ENCODE data around the gene NR6A1. TPM values are rescaled to one million over a fixed set of nuclear protein-coding genes. Genes with fewer than 3 reads are reported as not detected.

The NR6A1 gene
- polyA plus RNA-seq, 1 donor from 2014 or later: 4.3 TPM

GRCh38 chr9:124625087-124625486 is 146.0 kb downstream of the NR6A1 start:
- no peak overlapping the region for H3K27ac ChIP-seq (ENCODE audit: low read length)
- no peaks in the 10 kb centered on the region for H3K36me3 ChIP-seq (ENCODE audit: insufficient read depth, low read length)
- no peaks in the 10 kb centered on the region for H3K79me2 ChIP-seq (replicated peaks; ENCODE audit: insufficient read depth, low read length)
- H4K20me1 ChIP-seq (ENCODE audit: insufficient read depth): no peaks in the 10 kb centered on the region
- no peak overlapping the region for H3K9ac ChIP-seq (ENCODE audit: low read length)
- H3F3A ChIP-seq (ENCODE audit: insufficient read depth, low read length, poor library complexity, severe bottlenecking): no peaks in the 10 kb centered on the region
- no peaks in the 10 kb centered on the region for H3K9me2 ChIP-seq (ENCODE audit: insufficient read depth, low read length)
- no peak overlapping the region for H3K4me2 ChIP-seq (ENCODE audit: low read length)
- H3K27me3 ChIP-seq (ENCODE audit: insufficient read depth, low read depth, low read length): no peaks in the 10 kb centered on the region
- no peaks in the 10 kb centered on the region for H3K9me3 ChIP-seq (ENCODE audit: low read length)
- no peak overlapping the region for H2AFZ ChIP-seq (ENCODE audit: low read depth, low read length)
- TF ChIP-seq EP300 (conservative IDR thresholded peaks at IDR 0.05; ENCODE audit: poor library complexity, severe bottlenecking) (no peak), MXI1 (conservative IDR thresholded peaks at IDR 0.05; ENCODE audit: poor library complexity, severe bottlenecking) (no peak), POLR2AphosphoS5 (IDR thresholded peaks at IDR 0.05) (no peak), EZH2 (IDR thresholded peaks at IDR 0.05; ENCODE audit: borderline replicate concordance, insufficient read depth, low read length, poor library complexity, severe bottlenecking) (no peak), RAD21 (conservative IDR thresholded peaks at IDR 0.05) (no peak), TAF1 (IDR thresholded peaks at IDR 0.05; ENCODE audit: low read depth) (no peak), SMC3 (conservative IDR thresholded peaks at IDR 0.05; ENCODE audit: poor library complexity) (no peak)
- TF ChIP-seq, protein P1, sequence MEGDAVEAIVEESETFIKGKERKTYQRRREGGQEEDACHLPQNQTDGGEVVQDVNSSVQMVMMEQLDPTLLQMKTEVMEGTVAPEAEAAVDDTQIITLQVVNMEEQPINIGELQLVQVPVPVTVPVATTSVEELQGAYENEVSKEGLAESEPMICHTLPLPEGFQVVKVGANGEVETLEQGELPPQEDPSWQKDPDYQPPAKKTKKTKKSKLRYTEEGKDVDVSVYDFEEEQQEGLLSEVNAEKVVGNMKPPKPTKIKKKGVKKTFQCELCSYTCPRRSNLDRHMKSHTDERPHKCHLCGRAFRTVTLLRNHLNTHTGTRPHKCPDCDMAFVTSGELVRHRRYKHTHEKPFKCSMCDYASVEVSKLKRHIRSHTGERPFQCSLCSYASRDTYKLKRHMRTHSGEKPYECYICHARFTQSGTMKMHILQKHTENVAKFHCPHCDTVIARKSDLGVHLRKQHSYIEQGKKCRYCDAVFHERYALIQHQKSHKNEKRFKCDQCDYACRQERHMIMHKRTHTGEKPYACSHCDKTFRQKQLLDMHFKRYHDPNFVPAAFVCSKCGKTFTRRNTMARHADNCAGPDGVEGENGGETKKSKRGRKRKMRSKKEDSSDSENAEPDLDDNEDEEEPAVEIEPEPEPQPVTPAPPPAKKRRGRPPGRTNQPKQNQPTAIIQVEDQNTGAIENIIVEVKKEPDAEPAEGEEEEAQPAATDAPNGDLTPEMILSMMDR (IDR thresholded peaks at IDR 0.05; ENCODE audit: poor library complexity, severe bottlenecking): no peak
- TF ChIP-seq, protein P2, sequence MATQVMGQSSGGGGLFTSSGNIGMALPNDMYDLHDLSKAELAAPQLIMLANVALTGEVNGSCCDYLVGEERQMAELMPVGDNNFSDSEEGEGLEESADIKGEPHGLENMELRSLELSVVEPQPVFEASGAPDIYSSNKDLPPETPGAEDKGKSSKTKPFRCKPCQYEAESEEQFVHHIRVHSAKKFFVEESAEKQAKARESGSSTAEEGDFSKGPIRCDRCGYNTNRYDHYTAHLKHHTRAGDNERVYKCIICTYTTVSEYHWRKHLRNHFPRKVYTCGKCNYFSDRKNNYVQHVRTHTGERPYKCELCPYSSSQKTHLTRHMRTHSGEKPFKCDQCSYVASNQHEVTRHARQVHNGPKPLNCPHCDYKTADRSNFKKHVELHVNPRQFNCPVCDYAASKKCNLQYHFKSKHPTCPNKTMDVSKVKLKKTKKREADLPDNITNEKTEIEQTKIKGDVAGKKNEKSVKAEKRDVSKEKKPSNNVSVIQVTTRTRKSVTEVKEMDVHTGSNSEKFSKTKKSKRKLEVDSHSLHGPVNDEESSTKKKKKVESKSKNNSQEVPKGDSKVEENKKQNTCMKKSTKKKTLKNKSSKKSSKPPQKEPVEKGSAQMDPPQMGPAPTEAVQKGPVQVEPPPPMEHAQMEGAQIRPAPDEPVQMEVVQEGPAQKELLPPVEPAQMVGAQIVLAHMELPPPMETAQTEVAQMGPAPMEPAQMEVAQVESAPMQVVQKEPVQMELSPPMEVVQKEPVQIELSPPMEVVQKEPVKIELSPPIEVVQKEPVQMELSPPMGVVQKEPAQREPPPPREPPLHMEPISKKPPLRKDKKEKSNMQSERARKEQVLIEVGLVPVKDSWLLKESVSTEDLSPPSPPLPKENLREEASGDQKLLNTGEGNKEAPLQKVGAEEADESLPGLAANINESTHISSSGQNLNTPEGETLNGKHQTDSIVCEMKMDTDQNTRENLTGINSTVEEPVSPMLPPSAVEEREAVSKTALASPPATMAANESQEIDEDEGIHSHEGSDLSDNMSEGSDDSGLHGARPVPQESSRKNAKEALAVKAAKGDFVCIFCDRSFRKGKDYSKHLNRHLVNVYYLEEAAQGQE (IDR thresholded peaks at IDR 0.05; ENCODE audit: borderline replicate concordance): no peak
- H3K4me3 ChIP-seq (ENCODE audit: low read length): no peak overlapping the region

GRCh38 chr9:124624735-124624992 is 146.4 kb downstream of the NR6A1 start:
- Histone ChIP-seq H2AFZ (ENCODE audit: low read depth, low read length) (no peak overlapping the region), H3K79me2 (replicated peaks; ENCODE audit: insufficient read depth, low read length) (no peaks in the 10 kb centered on the region), H3K9me2 (ENCODE audit: insufficient read depth, low read length) (no peaks in the 10 kb centered on the region), H3K4me2 (ENCODE audit: low read length) (no peak overlapping the region), H4K20me1 (ENCODE audit: insufficient read depth) (no peaks in the 10 kb centered on the region), H3K9ac (ENCODE audit: low read length) (no peak overlapping the region), H3K9me3 (ENCODE audit: low read length) (no peaks in the 10 kb centered on the region), H3K36me3 (ENCODE audit: insufficient read depth, low read length) (no peaks in the 10 kb centered on the region), H3F3A (ENCODE audit: insufficient read depth, low read length, poor library complexity, severe bottlenecking) (no peaks in the 10 kb centered on the region), H3K27me3 (ENCODE audit: insufficient read depth, low read depth, low read length) (no peaks in the 10 kb centered on the region), H3K4me3 (ENCODE audit: low read length) (no peak overlapping the region), H3K27ac (ENCODE audit: low read length) (no peak overlapping the region)
- TF ChIP-seq EZH2 (IDR thresholded peaks at IDR 0.05; ENCODE audit: borderline replicate concordance, insufficient read depth, low read length, poor library complexity, severe bottlenecking): no peak
- TF ChIP-seq, protein P1 (IDR thresholded peaks at IDR 0.05; ENCODE audit: poor library complexity, severe bottlenecking): no peak
- no peak for TF ChIP-seq EP300 (conservative IDR thresholded peaks at IDR 0.05; ENCODE audit: poor library complexity, severe bottlenecking)
- TF ChIP-seq, protein P2 (IDR thresholded peaks at IDR 0.05; ENCODE audit: borderline replicate concordance): no peak
- TF ChIP-seq POLR2AphosphoS5 (IDR thresholded peaks at IDR 0.05): no peak
- TF ChIP-seq TAF1 (IDR thresholded peaks at IDR 0.05; ENCODE audit: low read depth): no peak
- TF ChIP-seq SMC3 (conservative IDR thresholded peaks at IDR 0.05; ENCODE audit: poor library complexity): no peak
- no peak for TF ChIP-seq RAD21 (conservative IDR thresholded peaks at IDR 0.05)
- TF ChIP-seq MXI1 (conservative IDR thresholded peaks at IDR 0.05; ENCODE audit: poor library complexity, severe bottlenecking): no peak
